BJ (cell line): ENCODE measurements around the gene MALRD1. TPM values are rescaled to one million over a fixed set of nuclear protein-coding genes. Genes with fewer than 3 reads are reported as not detected.

Experiments
- CTCF ChIA-PET: fragments of 350-600 bp; formaldehyde crosslinking; extraction: SDS; loops from one replicate; lab custom pipeline; 2021; ENCODE audit warnings: antibody characterized with exemption, inconsistent platforms; lab: Yijun Ruan, JAX
- POLR2A ChIA-PET: fragments of 300-600 bp; sonication (Branson Sonifier 250); formaldehyde crosslinking; extraction: SDS; loops from one replicate; lab custom pipeline; 2021; ENCODE audit warnings: antibody characterized with exemption; lab: Charles Lee
- DNase-seq: peaks from one replicate; pipeline ENCODE4 v3.0.0-alpha.2; 2011; ENCODE audit warnings: low read depth
- H3K27me3 ChIP-seq: 2 replicates; pipeline ENCODE4 v1.6.0; 2011; ENCODE audit warnings: low read length; ENCODE audit not compliant: control insufficient read depth, insufficient read depth
- H3K36me3 ChIP-seq: 2 replicates; pipeline ENCODE4 v1.5.1; 2011; ENCODE audit warnings: low read length; ENCODE audit not compliant: control insufficient read depth, insufficient read depth
- H3K4me3 ChIP-seq: 2 replicates; pipeline ENCODE4 v1.5.1; 2011; ENCODE audit warnings: low read depth, mild to moderate bottlenecking, control low read depth, low read length
- polyA plus RNA-seq: library from polyadenylated mRNA; depleted of rRNA; stranded (reverse); fragments of >200 nt; gene quantifications from 2 replicates; pipeline ENCODE4 v1.2.3, GENCODE V29; 2011
- TF ChIP-seq, protein P1 (sequence below): IDR thresholded peaks from 2 replicates; pipeline ENCODE4 v1.5.1; 2011; ENCODE audit warnings: low read depth, mild to moderate bottlenecking, control low read depth, inconsistent platforms, low read length, moderate library complexity; ENCODE audit not compliant: insufficient read depth

MALRD1 gene
- polyA plus RNA-seq, 1 experiment, result not detected

DNA sequence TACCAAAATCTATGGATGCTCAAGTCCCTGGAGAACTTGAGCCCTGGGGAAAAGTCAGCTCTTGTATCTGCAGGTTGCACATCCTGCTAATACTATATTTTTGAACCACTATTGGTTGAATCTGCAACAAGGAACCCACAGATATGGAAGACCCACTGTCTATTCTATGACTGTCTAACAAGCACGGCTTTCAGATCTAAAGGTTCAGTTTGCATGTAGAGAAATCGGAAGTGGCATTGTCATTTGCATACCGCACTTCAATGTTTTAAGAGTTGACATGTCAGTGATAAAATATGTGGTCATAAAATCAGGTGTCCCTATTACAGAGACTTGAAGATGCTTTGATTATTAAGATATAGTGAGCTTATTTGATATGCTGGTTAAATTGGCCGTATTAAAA lies 95.6 kb downstream of the MALRD1 start:
- Histone ChIP-seq H3K27me3 (no peaks in the 10 kb centered on the region), H3K36me3 (no peaks in the 10 kb centered on the region), H3K4me3 (no peak overlapping the region)
- POLR2A ChIA-PET, result no interaction called here
- no peak for DNase-seq
- TF ChIP-seq, protein P1, sequence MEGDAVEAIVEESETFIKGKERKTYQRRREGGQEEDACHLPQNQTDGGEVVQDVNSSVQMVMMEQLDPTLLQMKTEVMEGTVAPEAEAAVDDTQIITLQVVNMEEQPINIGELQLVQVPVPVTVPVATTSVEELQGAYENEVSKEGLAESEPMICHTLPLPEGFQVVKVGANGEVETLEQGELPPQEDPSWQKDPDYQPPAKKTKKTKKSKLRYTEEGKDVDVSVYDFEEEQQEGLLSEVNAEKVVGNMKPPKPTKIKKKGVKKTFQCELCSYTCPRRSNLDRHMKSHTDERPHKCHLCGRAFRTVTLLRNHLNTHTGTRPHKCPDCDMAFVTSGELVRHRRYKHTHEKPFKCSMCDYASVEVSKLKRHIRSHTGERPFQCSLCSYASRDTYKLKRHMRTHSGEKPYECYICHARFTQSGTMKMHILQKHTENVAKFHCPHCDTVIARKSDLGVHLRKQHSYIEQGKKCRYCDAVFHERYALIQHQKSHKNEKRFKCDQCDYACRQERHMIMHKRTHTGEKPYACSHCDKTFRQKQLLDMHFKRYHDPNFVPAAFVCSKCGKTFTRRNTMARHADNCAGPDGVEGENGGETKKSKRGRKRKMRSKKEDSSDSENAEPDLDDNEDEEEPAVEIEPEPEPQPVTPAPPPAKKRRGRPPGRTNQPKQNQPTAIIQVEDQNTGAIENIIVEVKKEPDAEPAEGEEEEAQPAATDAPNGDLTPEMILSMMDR, result no peak
- CTCF ChIA-PET, result no interaction called here

- CTCF ChIA-PET, result no interaction called here
- TF ChIP-seq, protein P1, result no peak
- Histone ChIP-seq H3K4me3 (no peak overlapping the region), H3K36me3 (no peaks in the 10 kb centered on the region), H3K27me3 (no peaks in the 10 kb centered on the region)
- DNase-seq, result no peak
- POLR2A ChIA-PET, result no interaction called here
These were observed 105.8 kb downstream of the MALRD1 start for GRCh38 chr10:19154375-19154774.

DNA sequence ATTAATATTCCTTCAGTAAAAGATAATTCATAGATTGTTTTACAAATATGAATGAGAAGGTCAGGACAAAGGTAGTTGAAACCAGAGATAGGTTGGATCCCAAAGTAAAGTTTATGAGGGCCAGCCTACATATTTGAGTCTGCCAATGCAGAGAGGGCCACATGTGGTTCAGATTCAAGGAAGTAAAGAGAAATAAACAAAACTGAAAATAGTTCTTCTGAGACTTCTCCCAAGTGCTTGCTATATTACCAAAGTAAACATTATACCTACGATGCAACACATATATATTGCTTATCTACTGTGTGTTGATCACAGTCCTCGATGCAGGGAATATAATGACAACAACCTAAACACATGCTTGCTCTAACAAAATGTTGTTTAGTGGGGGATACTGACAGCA lies 109.8 kb downstream of the MALRD1 start:
- TF ChIP-seq, protein P1, result no peak
- POLR2A ChIA-PET, result no interaction called here
- CTCF ChIA-PET, result no interaction called here
- Histone ChIP-seq H3K4me3 (no peak overlapping the region), H3K36me3 (no peaks in the 10 kb centered on the region), H3K27me3 (no peaks in the 10 kb centered on the region)
- DNase-seq, result no peak

DNA sequence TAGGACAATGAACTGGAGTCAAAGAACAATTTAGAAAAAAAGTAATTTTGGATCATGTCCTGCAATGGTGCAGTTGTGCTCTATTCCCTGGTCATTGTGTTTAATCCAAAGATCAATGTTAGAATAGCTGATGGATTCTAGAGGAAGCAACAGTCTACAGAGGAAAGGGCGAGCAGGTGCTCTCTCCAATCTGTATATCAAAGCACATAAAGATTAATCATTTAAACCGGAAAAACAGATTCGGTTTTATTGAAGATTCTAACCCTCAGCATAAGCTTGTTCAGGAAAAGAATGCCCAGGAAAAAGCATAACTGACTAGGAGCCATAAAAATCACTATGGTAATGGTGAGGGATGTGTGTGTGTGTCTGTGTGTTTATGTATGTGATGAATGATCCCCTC lies 110.3 kb downstream of the MALRD1 start:
- TF ChIP-seq, protein P1, result no peak
- POLR2A ChIA-PET, result no interaction called here
- CTCF ChIA-PET, result no interaction called here
- no peaks in the 10 kb centered on the region for H3K36me3 ChIP-seq
- H3K4me3 ChIP-seq, result no peak overlapping the region
- no peak for DNase-seq
- no peaks in the 10 kb centered on the region for H3K27me3 ChIP-seq

DNA sequence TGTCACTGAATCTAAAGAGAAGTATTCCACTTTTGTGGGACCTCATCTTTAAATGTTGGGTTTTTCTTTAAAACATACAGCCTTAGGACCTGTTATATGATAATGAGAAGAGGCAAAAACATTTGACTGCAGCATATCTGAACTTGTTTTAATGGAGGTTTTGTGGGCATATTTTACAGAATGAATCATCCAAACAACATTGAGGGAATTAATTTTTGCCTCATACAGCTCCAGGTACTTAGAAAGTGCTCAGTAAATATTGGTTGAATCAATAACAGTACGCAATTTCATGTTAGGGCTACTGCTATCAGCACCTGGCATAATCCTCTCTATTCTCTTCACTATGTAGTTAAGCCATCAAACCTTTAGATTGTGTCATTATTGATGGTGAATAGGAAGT lies 115.9 kb downstream of the MALRD1 start:
- ChIA-PET POLR2A (no interaction called here), CTCF (no interaction called here)
- no peaks in the 10 kb centered on the region for H3K36me3 ChIP-seq
- TF ChIP-seq, protein P1, result no peak
- H3K27me3 ChIP-seq, result no peaks in the 10 kb centered on the region
- H3K4me3 ChIP-seq, result no peak overlapping the region
- DNase-seq, result no peak
